Amniotic stem cell (primary cell): ENCODE data around the gene ADSL.
"Not testable (repeated sequence)": the region's sequence is repeated elsewhere in the genome, so short reads cannot be mapped to it uniquely, and the experiment has no call there.

Experiments
- DNase-seq: peaks from one replicate; lab custom pipeline; 2025; lab: John Stamatoyannopoulos, UW

ADSL gene

GRCh38 chr22:40374567-40374966, 28.3 kb downstream of the ADSL start:
- DNase-seq = no peak

GRCh38 chr22:40376149-40376548, 29.8 kb downstream of the ADSL start:
- DNase-seq = no peak

- no peak for DNase-seq
Observed at GRCh38 chr22:40377931-40378330, 31.6 kb downstream of the ADSL start.

- DNase-seq = not testable (repeated sequence)
Observed at GRCh38 chr22:40378448-40378847, 32.1 kb downstream of the ADSL start.

GRCh38 chr22:40381461-40381860, 35.2 kb downstream of the ADSL start:
- no peak for DNase-seq

- no peak for DNase-seq
Observed at GRCh38 chr22:40383905-40384304, 37.6 kb downstream of the ADSL start.

- no peak for DNase-seq
Observed at GRCh38 chr22:40385036-40385782, 38.9 kb downstream of the ADSL start.

- DNase-seq = no peak
Observed at GRCh38 chr22:40387746-40388145, 41.4 kb downstream of the ADSL start.

- no peak for DNase-seq
Observed at GRCh38 chr22:40388231-40388630, 41.9 kb downstream of the ADSL start.

- no peak for DNase-seq
Observed at GRCh38 chr22:40391417-40391816, 45.1 kb downstream of the ADSL start.

GRCh38 chr22:40392618-40393017, 46.3 kb downstream of the ADSL start:
- no peak for DNase-seq

GRCh38 chr22:40394607-40395006, 48.3 kb downstream of the ADSL start:
- no peak for DNase-seq

GRCh38 chr22:40395607-40396006, 49.3 kb downstream of the ADSL start:
- DNase-seq = no peak

- peak; percentile 24 for DNase-seq
Observed at GRCh38 chr22:40396882-40397281, 50.6 kb downstream of the ADSL start.

GRCh38 chr22:40397396-40397795, 51.1 kb downstream of the ADSL start:
- no peak for DNase-seq

- no peak for DNase-seq
Observed at GRCh38 chr22:40399621-40400020, 53.3 kb downstream of the ADSL start.

- DNase-seq = no peak
Observed at GRCh38 chr22:40400159-40400558, 53.9 kb downstream of the ADSL start.

GRCh38 chr22:40401532-40401931, 55.2 kb downstream of the ADSL start:
- no peak for DNase-seq

GRCh38 chr22:40401981-40402406, 55.7 kb downstream of the ADSL start:
- DNase-seq = no peak

- no peak for DNase-seq
Observed at GRCh38 chr22:40403141-40403540, 56.8 kb downstream of the ADSL start.

GRCh38 chr22:40403651-40404050, 57.4 kb downstream of the ADSL start:
- no peak for DNase-seq

GRCh38 chr22:40404251-40405177, 58.2 kb downstream of the ADSL start:
- no peak for DNase-seq
